22Rv1 (cell line): ENCODE data around the gene FDPS.

Experiments
- ZFX ChIP-seq: fragments of 450-650 bp; IDR thresholded peaks from 2 replicates; pipeline ENCODE4 v1.6.1; 2017; ENCODE audit warnings: antibody characterized with exemption, borderline replicate concordance
- TF ChIP-seq, protein P1 (sequence below): fragments of 450-650 bp; IDR thresholded peaks from 2 replicates; pipeline ENCODE4 v1.5.1; 2017; ENCODE audit warnings: mild to moderate bottlenecking

DNA sequence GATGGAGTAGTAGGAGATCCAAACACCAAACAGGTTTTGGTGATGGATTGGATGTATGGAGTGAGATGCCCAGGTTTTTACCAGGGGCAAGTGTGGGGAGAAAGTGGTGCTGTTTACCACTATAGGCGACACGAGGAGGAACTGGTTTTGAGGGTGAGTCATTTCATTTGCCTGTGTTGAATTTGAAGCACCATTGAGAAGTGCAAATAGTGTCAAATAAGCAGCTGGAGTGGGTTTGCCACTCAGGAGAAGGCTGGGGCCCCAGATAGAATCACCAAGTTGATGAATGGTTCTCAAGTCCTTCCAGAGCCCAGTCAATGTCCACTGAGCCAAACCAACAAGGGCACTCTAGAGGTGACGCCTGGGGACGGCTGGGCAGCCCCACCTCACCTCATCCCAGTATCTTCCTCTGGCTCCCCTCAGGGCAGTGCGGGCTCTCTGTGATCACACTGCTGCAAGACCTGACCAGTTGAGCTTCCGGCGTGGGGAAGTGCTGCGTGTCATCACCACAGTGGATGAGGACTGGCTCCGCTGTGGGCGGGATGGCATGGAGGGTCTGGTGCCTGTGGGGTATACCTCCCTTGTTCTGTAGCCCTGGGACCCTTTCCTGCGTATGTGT, 21.4 kb downstream of the FDPS start:
- TF ChIP-seq, protein P1, sequence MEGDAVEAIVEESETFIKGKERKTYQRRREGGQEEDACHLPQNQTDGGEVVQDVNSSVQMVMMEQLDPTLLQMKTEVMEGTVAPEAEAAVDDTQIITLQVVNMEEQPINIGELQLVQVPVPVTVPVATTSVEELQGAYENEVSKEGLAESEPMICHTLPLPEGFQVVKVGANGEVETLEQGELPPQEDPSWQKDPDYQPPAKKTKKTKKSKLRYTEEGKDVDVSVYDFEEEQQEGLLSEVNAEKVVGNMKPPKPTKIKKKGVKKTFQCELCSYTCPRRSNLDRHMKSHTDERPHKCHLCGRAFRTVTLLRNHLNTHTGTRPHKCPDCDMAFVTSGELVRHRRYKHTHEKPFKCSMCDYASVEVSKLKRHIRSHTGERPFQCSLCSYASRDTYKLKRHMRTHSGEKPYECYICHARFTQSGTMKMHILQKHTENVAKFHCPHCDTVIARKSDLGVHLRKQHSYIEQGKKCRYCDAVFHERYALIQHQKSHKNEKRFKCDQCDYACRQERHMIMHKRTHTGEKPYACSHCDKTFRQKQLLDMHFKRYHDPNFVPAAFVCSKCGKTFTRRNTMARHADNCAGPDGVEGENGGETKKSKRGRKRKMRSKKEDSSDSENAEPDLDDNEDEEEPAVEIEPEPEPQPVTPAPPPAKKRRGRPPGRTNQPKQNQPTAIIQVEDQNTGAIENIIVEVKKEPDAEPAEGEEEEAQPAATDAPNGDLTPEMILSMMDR, result no peak
- TF ChIP-seq ZFX, result no peak
